Endothelial cell of umbilical vein (primary cell): ENCODE results near the gene RAB20. TPM values are rescaled to one million over a fixed set of nuclear protein-coding genes. Genes with fewer than 3 reads are reported as not detected.

Experiments used
- BruUV-seq: library from RNA; stranded (reverse); fragments of 400-500 nt; replicated peaks from 2 replicates; lab custom pipeline; 2021; lab: Mats Ljungman, UMichigan
- CTCF ChIA-PET: fragments of 300-600, 350-600 bp; sonication (Branson Sonifier 250); formaldehyde crosslinking; loops from one replicate; lab custom pipeline; 2021; ENCODE audit warnings: antibody characterized with exemption, inconsistent platforms; lab: Charles Lee
- POLR2A ChIA-PET: fragments of 300-600, 350-600 bp; sonication (Branson Sonifier 250); formaldehyde crosslinking; loops from one replicate; lab custom pipeline; 2021; ENCODE audit warnings: antibody characterized with exemption, inconsistent platforms; lab: Charles Lee
- DNase-seq: peaks from one replicate; pipeline ENCODE4 v3.0.0-alpha.2; 2011; ENCODE audit warnings: low read depth, low spot score
- FAIRE-seq: peaks from 2 replicates; lab custom pipeline; 2011; peaks lifted over from hg19 to GRCh38; lab: Jason Lieb, UNC
- H2AFZ ChIP-seq: 2 replicates; pipeline ENCODE4 v1.6.0; 2012; ENCODE audit warnings: low read depth, low read length, control low read depth, inconsistent platforms
- H3K27ac ChIP-seq: 2 replicates; pipeline ENCODE4 v1.5.1; 2011; ENCODE audit warnings: low read depth, mild to moderate bottlenecking, control low read depth, low read length, moderate library complexity; ENCODE audit not compliant: insufficient read depth
- H3K27me3 ChIP-seq, 2 experiments: 2 replicates each; pipeline versions ENCODE4 v1.6.0 to v1.6.1; 2011; ENCODE audit warnings: low read length in 2 of 2, mixed read lengths in 1 of 2; ENCODE audit not compliant: control insufficient read depth in 2 of 2, insufficient read depth in 2 of 2
- H3K36me3 ChIP-seq, 2 experiments: 2 replicates in 1 of 2; 3 replicates in 1 of 2; pipeline ENCODE4 v1.5.1; 2011; ENCODE audit warnings: low read length in 2 of 2, mild to moderate bottlenecking in 1 of 2, moderate library complexity in 1 of 2; ENCODE audit not compliant: control insufficient read depth in 2 of 2, insufficient read depth in 2 of 2; ENCODE audit errors: extremely low read depth in 1 of 2
- H3K4me1 ChIP-seq: 3 replicates; pipeline ENCODE4 v1.5.1; 2011; ENCODE audit warnings: mild to moderate bottlenecking, low read length; ENCODE audit not compliant: control insufficient read depth, insufficient read depth; ENCODE audit errors: extremely low read depth
- H3K4me2 ChIP-seq: 2 replicates; pipeline ENCODE4 v1.6.1; 2011; ENCODE audit warnings: low read length, control low read depth, mixed read lengths; ENCODE audit not compliant: insufficient read depth
- H3K4me3 ChIP-seq, 3 experiments: fragments of 200-600 bp in 1 of 3; sonication (generic), shearing (Covaris generic) in 1 of 3; replicated peaks in 1 of 3; 2 replicates each; pipeline ENCODE4 v1.5.1; 2011 to 2016; ENCODE audit warnings: control low read depth in 3 of 3, low read length in 3 of 3, mild to moderate bottlenecking in 2 of 3, inconsistent platforms in 1 of 3, low read depth in 1 of 3, moderate library complexity in 1 of 3; ENCODE audit not compliant: insufficient read depth in 1 of 3
- H3K79me2 ChIP-seq: 2 replicates; pipeline ENCODE4 v1.6.0; 2012; ENCODE audit warnings: low read length, inconsistent platforms; ENCODE audit not compliant: control insufficient read depth, insufficient read depth
- H3K9ac ChIP-seq: replicated peaks from 2 replicates; pipeline ENCODE3; 2011; ENCODE audit warnings: low read length, control low read depth; ENCODE audit not compliant: insufficient read depth; ENCODE audit errors: extremely low read depth
- H3K9me1 ChIP-seq: replicated peaks from 3 replicates; pipeline ENCODE4 v1.6.0; 2011; ENCODE audit warnings: mild to moderate bottlenecking, low read length; ENCODE audit not compliant: control insufficient read depth, insufficient read depth; ENCODE audit errors: extremely low read depth
- H3K9me3 ChIP-seq: replicated peaks from 2 replicates; pipeline ENCODE4 v1.5.1; 2012; ENCODE audit warnings: low read length, inconsistent platforms; ENCODE audit not compliant: control insufficient read depth, insufficient read depth
- H4K20me1 ChIP-seq: replicated peaks from 2 replicates; pipeline ENCODE3; 2011; ENCODE audit warnings: mild to moderate bottlenecking, low read length; ENCODE audit not compliant: control insufficient read depth, insufficient read depth; ENCODE audit errors: extremely low read depth
- FOS ChIP-seq: IDR thresholded peaks from 2 replicates; pipeline ENCODE4 v1.6.1; 2011; ENCODE audit warnings: mild to moderate bottlenecking, low read length, moderate library complexity, borderline replicate concordance; ENCODE audit not compliant: insufficient read depth
- dilution Hi-C: fragments of 300-500 bp; cut with MboI; formaldehyde crosslinking; loops from one replicate; pipeline ENCODE4 v1.15.0; 2019; ENCODE audit warnings: low sequenced_read_pairs; ENCODE audit not compliant: extremely low pct_ligation_motif_present
- intact Hi-C: fragments of 100-400 bp; cut with micrococcal nuclease; formaldehyde crosslinking; loops from one replicate; pipeline ENCODE4 v1.10.0; 2022
- polyA plus RNA-seq, 4 experiments: library from polyadenylated mRNA; depleted of rRNA in 3 of 4; stranded (reverse) in 3 of 4; unstranded in 1 of 4; fragments of >200 nt; gene quantifications; 2 replicates each; pipeline versions ENCODE4 v1.2.1 to v1.2.3, GENCODE V29; 2011 to 2012; ENCODE audit warnings: missing spikeins in 1 of 4
- total RNA-seq: library from RNA; stranded (reverse); gene quantifications from 2 replicates; pipeline ENCODE4 v1.2.3, GENCODE V29; 2021
- TF ChIP-seq, protein P1 (sequence below): IDR thresholded peaks from 2 replicates; pipeline ENCODE4 v1.6.1; 2011; ENCODE audit not compliant: insufficient read depth, insufficient read length

RAB20 gene
- total and polyA plus RNA-seq, 2 donors (not counting 3 experiments of a cell fraction or from before 2014, with no cell fraction given) = 1.3 to 1.7 TPM

DNA sequence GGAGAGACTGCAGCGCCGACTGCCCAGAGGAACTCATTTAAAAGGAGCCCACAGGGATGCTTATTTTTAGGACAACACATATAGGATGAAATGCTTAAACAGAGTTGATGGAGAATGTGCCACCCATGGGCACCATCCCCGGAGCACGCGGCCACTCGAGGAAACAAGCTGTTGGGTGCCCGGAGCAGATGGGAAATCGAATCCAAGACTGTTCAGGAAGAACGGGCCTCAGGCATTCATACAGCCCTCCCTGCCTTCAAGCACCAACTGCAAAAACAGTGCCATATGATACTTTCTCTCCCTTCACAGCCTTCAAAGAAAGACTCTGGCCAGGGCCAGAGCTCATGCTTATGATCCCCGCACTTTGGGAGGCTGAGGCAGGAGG lies 40.2 kb downstream of the RAB20 start:
- CTCF ChIA-PET = interaction anchor here (0.7 to 1.0 kb wide), 2 partner anchors 41 to 65 kb away, joined by 3 read pairs; partner anchors contain the start of gene RAB20
- H4K20me1 ChIP-seq = no peaks in the 10 kb centered on the region
- H3K9me3 ChIP-seq = no peaks in the 10 kb centered on the region
- no peak overlapping the region for H3K4me2 ChIP-seq
- no peak overlapping the region for H3K27ac ChIP-seq
- DNase-seq (no peak), FAIRE-seq (no peak)
- intact Hi-C loops = no loop called here
- BruUV-seq = no TSS peak
- H3K79me2 ChIP-seq = no peaks in the 10 kb centered on the region
- dilution Hi-C loops = no loop called here
- H3K4me1 ChIP-seq = no peaks in the 10 kb centered on the region
- POLR2A ChIA-PET = interaction anchor here (0.7 kb wide), 1 partner anchor 78 kb away, joined by 6 read pairs; no protein-coding TSS in a partner anchor
- no peaks in the 10 kb centered on the region for H3K27me3 ChIP-seq
- no peak overlapping the region for H2AFZ ChIP-seq
- no peaks in the 10 kb centered on the region for H3K9me1 ChIP-seq
- no peak overlapping the region for H3K9ac ChIP-seq
- no peak overlapping the region for H3K4me3 ChIP-seq
- no peaks in the 10 kb centered on the region for H3K36me3 ChIP-seq
- TF ChIP-seq, protein P1, sequence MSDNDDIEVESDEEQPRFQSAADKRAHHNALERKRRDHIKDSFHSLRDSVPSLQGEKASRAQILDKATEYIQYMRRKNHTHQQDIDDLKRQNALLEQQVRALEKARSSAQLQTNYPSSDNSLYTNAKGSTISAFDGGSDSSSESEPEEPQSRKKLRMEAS = no peak

DNA sequence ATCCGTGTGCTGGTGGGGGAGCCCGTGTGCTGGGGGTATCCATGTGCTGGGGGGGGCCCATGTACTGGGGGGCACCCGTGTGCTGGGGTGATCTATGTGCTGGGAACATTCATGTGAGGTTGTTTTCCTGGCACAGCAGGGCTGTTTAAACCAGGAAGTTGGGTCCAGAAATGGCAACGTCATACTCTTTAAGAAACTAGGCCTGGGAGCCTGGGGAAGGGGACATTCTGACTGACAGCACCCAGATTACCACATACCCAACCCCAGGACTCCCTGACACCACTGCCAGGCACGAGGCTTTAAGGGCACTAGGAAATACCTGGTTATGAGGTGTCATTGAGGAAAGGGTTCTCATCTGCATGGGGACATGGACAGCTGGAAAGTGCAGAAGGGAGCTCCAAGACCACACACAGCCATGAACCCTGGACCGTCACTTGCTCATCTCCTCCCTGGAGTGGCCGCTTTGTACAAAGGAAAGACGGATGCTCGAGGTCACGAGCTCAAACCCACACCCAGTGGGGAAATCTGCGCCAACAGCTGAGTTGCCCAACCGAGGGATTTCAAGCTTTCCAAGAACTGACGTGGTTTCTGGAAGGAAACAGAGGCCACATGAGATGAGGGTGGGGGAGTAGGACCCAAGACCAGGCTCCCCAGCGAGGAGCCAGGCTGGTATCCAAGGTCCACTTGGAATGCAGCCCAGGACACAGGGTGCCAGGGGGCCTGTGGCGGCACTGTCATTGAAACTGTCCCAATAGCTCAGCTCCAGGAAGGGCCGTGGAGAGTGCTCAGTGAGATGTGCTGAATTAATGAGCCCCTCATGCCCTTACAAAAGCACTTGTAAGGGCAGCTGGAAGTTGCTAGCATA lies 40.9 kb downstream of the RAB20 start:
- TF ChIP-seq FOS = no peak
- no peaks in the 10 kb centered on the region for H3K9me3 ChIP-seq
- no peak overlapping the region for H3K4me2 ChIP-seq
- no peaks in the 10 kb centered on the region for H3K36me3 ChIP-seq
- H3K9me1 ChIP-seq = no peaks in the 10 kb centered on the region
- no peaks in the 10 kb centered on the region for H4K20me1 ChIP-seq
- no peak for DNase-seq
- dilution Hi-C loops (no loop called here), intact Hi-C loops (no loop called here)
- H3K9ac ChIP-seq = no peak overlapping the region
- no peak overlapping the region for H2AFZ ChIP-seq
- H3K27ac ChIP-seq = no peak overlapping the region
- FAIRE-seq = no peak
- BruUV-seq = no TSS peak
- POLR2A ChIA-PET = no interaction called here
- H3K4me3 ChIP-seq = no peak overlapping the region
- no peaks in the 10 kb centered on the region for H3K4me1 ChIP-seq
- no peaks in the 10 kb centered on the region for H3K27me3 ChIP-seq
- no peaks in the 10 kb centered on the region for H3K79me2 ChIP-seq
- CTCF ChIA-PET = interaction anchor here (0.7 to 1.0 kb wide), 2 partner anchors 41 to 65 kb away, joined by 3 read pairs; partner anchors contain the start of gene RAB20
